ENCODE measurements around the gene CWF19L2. TPM values are rescaled to one million over a fixed set of nuclear protein-coding genes. Genes with fewer than 3 reads are reported as not detected.
"Not testable (repeated sequence)": the region's sequence is repeated elsewhere in the genome, so short reads cannot be mapped to it uniquely, and the experiment has no call there.

Gene CWF19L2
- total and polyA plus RNA-seq, 2 experiments from 2014 or later, result 20.3 to 27.2 TPM

DNA sequence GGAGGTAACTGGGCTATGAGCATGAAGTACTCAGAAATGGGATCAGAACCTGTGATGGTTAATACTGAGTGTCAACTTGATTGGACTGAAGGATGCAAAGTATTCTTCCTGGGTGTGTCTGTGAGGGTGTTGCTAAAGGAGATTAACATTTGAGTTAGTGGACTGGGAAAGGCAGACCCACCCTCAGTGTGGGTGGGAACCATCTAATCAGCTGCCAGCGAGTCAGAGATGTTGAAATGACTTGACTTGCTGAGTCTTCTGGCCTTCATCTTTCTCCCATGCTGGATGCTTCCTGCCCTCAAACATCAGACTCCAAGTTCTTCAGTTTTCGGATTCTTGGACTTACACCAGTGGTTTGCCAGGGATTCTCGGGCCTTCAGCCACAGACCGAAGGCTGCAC, 66.9 kb downstream of the CWF19L2 start:
- H3F3A ChIP-seq (replicated peaks; ENCODE audit: low read depth); H3K27ac ChIP-seq (ENCODE audit: low read depth); H2AFZ ChIP-seq; H3K79me2 ChIP-seq (replicated peaks; ENCODE audit: insufficient read depth); H3K36me3 ChIP-seq (ENCODE audit: insufficient read depth); H3K4me3 Mint-ChIP-seq; H3K9me2 ChIP-seq (ENCODE audit: insufficient read depth); H3K9me3 Mint-ChIP-seq; H3K27me3 Mint-ChIP-seq (ENCODE audit: insufficient read depth, low read depth, poor library complexity); H3K4me1 Mint-ChIP-seq; H3K27me3 ChIP-seq (ENCODE audit: insufficient read depth); H3K4me2 ChIP-seq; H3K27ac Mint-ChIP-seq; ATAC-seq; DNase-seq (ENCODE audit: low spot score); H4K20me1 ChIP-seq (replicated peaks; ENCODE audit: insufficient read depth); H3K4me3 ChIP-seq; H3K4me1 ChIP-seq (ENCODE audit: insufficient read depth): not testable (repeated sequence)
- H3K36me3 Mint-ChIP-seq (ENCODE audit: low read depth), result peaks cover 16% of the 10 kb centered on the region; the same call in 2 of the 3 replicates

DNA sequence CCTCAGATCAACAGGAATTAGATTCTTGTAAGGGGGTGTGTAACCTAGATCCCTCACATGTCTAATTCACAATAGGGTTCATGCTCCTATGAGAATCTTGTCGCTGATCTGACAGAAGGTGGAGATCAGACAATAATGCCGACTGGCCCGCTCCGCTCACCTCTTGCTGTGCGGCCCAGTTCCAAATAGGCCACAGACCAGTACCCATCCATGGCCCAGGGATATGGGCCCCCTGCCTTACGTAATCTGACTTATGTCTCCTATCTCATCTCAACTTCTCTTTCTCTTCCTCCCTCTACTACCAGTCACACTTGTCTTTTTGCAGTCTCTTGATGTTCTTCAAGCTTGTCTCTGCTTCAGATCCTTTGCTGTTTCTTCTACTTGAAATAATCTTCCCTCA, 70.0 kb downstream of the CWF19L2 start:
- Histone ChIP-seq H3K9me2 (ENCODE audit: insufficient read depth) (no peaks in the 10 kb centered on the region), H3F3A (replicated peaks; ENCODE audit: low read depth) (no peaks in the 10 kb centered on the region), H3K36me3 (ENCODE audit: insufficient read depth) (no peaks in the 10 kb centered on the region; the same call in 1 of the 2 replicates), H3K4me3 (no peak overlapping the region), H3K79me2 (replicated peaks; ENCODE audit: insufficient read depth) (no peaks in the 10 kb centered on the region), H3K4me2 (no peak overlapping the region), H3K27ac (ENCODE audit: low read depth) (no peak overlapping the region), H3K4me1 (ENCODE audit: insufficient read depth) (no peaks in the 10 kb centered on the region), H4K20me1 (replicated peaks; ENCODE audit: insufficient read depth) (no peaks in the 10 kb centered on the region), H2AFZ (no peak overlapping the region), H3K27me3 (ENCODE audit: insufficient read depth) (no peaks in the 10 kb centered on the region)
- no peak for ATAC-seq
- Mint-ChIP-seq H3K4me3 (no peak overlapping the region), H3K4me1 (peaks cover 1% of the 10 kb centered on the region; the same call in 2 of the 3 replicates), H3K27me3 (ENCODE audit: insufficient read depth, low read depth, poor library complexity) (no peaks in the 10 kb centered on the region), H3K9me3 (no peaks in the 10 kb centered on the region), H3K27ac (no peak overlapping the region), H3K36me3 (ENCODE audit: low read depth) (peaks cover 12% of the 10 kb centered on the region; the same call in 1 of the 3 replicates)
- DNase-seq (ENCODE audit: low spot score), result no peak
- TF ChIP-seq POLR2AphosphoS5 (IDR thresholded peaks at IDR 0.05; ENCODE audit: low read depth) (no peak), EZH2 (IDR thresholded peaks at IDR 0.05; ENCODE audit: low read depth, unreplicated experiment) (no peak), NANOG (IDR thresholded peaks at IDR 0.05; ENCODE audit: borderline replicate concordance) (no peak), JUNB (IDR thresholded peaks at IDR 0.05; ENCODE audit: unreplicated experiment) (no peak), ZNF331 (CRISPR knock-in tag; IDR thresholded peaks at IDR 0.05; ENCODE audit: low read depth) (no peak), STAT1 (IDR thresholded peaks at IDR 0.05; ENCODE audit: unreplicated experiment) (no peak), CREB1 (CRISPR knock-in tag; IDR thresholded peaks at IDR 0.05; ENCODE audit: low read depth) (no peak), ZNF114 (CRISPR knock-in tag; IDR thresholded peaks at IDR 0.05) (no peak), EZH2phosphoT487 (IDR thresholded peaks at IDR 0.05; ENCODE audit: unreplicated experiment) (no peak)
- TF ChIP-seq, protein P1, sequence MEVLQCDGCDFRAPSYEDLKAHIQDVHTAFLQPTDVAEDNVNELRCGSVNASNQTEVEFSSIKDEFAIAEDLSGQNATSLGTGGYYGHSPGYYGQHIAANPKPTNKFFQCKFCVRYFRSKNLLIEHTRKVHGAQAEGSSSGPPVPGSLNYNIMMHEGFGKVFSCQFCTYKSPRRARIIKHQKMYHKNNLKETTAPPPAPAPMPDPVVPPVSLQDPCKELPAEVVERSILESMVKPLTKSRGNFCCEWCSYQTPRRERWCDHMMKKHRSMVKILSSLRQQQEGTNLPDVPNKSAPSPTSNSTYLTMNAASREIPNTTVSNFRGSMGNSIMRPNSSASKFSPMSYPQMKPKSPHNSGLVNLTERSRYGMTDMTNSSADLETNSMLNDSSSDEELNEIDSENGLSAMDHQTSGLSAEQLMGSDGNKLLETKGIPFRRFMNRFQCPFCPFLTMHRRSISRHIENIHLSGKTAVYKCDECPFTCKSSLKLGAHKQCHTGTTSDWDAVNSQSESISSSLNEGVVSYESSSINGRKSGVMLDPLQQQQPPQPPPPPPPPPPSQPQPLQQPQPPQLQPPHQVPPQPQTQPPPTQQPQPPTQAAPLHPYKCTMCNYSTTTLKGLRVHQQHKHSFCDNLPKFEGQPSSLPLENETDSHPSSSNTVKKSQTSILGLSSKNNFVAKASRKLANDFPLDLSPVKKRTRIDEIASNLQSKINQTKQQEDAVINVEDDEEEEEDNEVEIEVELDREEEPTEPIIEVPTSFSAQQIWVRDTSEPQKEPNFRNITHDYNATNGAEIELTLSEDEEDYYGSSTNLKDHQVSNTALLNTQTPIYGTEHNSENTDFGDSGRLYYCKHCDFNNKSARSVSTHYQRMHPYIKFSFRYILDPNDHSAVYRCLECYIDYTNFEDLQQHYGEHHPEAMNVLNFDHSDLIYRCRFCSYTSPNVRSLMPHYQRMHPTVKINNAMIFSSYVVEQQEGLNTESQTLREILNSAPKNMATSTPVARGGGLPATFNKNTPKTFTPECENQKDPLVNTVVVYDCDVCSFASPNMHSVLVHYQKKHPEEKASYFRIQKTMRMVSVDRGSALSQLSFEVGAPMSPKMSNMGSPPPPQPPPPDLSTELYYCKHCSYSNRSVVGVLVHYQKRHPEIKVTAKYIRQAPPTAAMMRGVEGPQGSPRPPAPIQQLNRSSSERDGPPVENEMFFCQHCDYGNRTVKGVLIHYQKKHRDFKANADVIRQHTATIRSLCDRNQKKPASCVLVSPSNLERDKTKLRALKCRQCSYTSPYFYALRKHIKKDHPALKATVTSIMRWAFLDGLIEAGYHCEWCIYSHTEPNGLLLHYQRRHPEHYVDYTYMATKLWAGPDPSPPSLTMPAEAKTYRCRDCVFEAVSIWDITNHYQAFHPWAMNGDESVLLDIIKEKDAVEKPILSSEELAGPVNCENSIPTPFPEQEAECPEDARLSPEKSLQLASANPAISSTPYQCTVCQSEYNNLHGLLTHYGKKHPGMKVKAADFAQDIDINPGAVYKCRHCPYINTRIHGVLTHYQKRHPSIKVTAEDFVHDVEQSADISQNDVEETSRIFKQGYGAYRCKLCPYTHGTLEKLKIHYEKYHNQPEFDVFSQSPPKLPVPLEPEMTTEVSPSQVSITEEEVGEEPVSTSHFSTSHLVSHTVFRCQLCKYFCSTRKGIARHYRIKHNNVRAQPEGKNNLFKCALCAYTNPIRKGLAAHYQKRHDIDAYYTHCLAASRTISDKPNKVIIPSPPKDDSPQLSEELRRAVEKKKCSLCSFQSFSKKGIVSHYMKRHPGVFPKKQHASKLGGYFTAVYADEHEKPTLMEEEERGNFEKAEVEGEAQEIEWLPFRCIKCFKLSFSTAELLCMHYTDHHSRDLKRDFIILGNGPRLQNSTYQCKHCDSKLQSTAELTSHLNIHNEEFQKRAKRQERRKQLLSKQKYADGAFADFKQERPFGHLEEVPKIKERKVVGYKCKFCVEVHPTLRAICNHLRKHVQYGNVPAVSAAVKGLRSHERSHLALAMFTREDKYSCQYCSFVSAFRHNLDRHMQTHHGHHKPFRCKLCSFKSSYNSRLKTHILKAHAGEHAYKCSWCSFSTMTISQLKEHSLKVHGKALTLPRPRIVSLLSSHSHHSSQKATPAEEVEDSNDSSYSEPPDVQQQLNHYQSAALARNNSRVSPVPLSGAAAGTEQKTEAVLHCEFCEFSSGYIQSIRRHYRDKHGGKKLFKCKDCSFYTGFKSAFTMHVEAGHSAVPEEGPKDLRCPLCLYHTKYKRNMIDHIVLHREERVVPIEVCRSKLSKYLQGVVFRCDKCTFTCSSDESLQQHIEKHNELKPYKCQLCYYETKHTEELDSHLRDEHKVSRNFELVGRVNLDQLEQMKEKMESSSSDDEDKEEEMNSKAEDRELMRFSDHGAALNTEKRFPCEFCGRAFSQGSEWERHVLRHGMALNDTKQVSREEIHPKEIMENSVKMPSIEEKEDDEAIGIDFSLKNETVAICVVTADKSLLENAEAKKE (CRISPR knock-in tag; IDR thresholded peaks at IDR 0.05), result no peak
- TF ChIP-seq, protein P2, sequence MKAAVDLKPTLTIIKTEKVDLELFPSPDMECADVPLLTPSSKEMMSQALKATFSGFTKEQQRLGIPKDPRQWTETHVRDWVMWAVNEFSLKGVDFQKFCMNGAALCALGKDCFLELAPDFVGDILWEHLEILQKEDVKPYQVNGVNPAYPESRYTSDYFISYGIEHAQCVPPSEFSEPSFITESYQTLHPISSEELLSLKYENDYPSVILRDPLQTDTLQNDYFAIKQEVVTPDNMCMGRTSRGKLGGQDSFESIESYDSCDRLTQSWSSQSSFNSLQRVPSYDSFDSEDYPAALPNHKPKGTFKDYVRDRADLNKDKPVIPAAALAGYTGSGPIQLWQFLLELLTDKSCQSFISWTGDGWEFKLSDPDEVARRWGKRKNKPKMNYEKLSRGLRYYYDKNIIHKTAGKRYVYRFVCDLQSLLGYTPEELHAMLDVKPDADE (IDR thresholded peaks at IDR 0.05), result no peak
- TF ChIP-seq, protein P3, sequence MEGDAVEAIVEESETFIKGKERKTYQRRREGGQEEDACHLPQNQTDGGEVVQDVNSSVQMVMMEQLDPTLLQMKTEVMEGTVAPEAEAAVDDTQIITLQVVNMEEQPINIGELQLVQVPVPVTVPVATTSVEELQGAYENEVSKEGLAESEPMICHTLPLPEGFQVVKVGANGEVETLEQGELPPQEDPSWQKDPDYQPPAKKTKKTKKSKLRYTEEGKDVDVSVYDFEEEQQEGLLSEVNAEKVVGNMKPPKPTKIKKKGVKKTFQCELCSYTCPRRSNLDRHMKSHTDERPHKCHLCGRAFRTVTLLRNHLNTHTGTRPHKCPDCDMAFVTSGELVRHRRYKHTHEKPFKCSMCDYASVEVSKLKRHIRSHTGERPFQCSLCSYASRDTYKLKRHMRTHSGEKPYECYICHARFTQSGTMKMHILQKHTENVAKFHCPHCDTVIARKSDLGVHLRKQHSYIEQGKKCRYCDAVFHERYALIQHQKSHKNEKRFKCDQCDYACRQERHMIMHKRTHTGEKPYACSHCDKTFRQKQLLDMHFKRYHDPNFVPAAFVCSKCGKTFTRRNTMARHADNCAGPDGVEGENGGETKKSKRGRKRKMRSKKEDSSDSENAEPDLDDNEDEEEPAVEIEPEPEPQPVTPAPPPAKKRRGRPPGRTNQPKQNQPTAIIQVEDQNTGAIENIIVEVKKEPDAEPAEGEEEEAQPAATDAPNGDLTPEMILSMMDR (conservative IDR thresholded peaks at IDR 0.05; ENCODE audit: low read depth in 2 of 2), result no peak

Data from GM23338 (cell line).